Kidney (tissue), 14 donors: ENCODE results near the gene MRPL23. TPM values are rescaled to one million over a fixed set of nuclear protein-coding genes. Genes with fewer than 3 reads are reported as not detected.

Experiments
- DNase-seq, 5 donors: peaks; one replicate each; pipeline ENCODE4 v3.0.0-alpha.2; 2013 to 2020
- FAIRE-seq: peaks from 2 replicates; lab custom pipeline; 2012; peaks lifted over from hg19 to GRCh38; lab: Jason Lieb, UNC
- H3K27ac ChIP-seq, 2 donors: one replicate each; pipeline ENCODE4 v1.7.0; 2013; ENCODE audit warnings: low read depth in 2 of 2, low read length in 2 of 2, inconsistent platforms in 1 of 2
- H3K27me3 ChIP-seq: one replicate; pipeline ENCODE4 v1.7.1; 2013; ENCODE audit warnings: low read length, inconsistent platforms; ENCODE audit not compliant: control insufficient read depth, insufficient read depth
- H3K36me3 ChIP-seq, 3 donors: one replicate each; pipeline versions ENCODE4 v1.7.0 to v1.7.1; 2013; ENCODE audit warnings: low read length in 3 of 3, control low read depth in 1 of 3, inconsistent platforms in 1 of 3; ENCODE audit not compliant: insufficient read depth in 3 of 3, control insufficient read depth in 2 of 3
- H3K4me1 ChIP-seq, 3 donors: one replicate each; pipeline versions ENCODE4 v1.7.0 to v1.7.1; 2013; ENCODE audit warnings: low read length in 3 of 3, inconsistent platforms in 1 of 3, low read depth in 1 of 3; ENCODE audit not compliant: control insufficient read depth in 2 of 3, insufficient read depth in 2 of 3
- H3K4me3 ChIP-seq, 3 donors: one replicate each; pipeline versions ENCODE4 v1.7.0 to v1.8.1; 2013; ENCODE audit warnings: low read length in 3 of 3, control low read depth in 1 of 3, inconsistent platforms in 1 of 3
- H3K9ac ChIP-seq, 3 donors: one replicate each; pipeline versions ENCODE4 v1.7.0 to v1.7.1; 2013; ENCODE audit warnings: low read length in 3 of 3, control low read depth in 1 of 3, inconsistent platforms in 1 of 3
- H3K9me3 ChIP-seq, 3 donors: one replicate each; pipeline versions ENCODE4 v1.7.0 to v1.7.1; 2013; ENCODE audit warnings: low read length in 3 of 3, control low read depth in 1 of 3, inconsistent platforms in 1 of 3; ENCODE audit not compliant: control insufficient read depth in 2 of 3, insufficient read depth in 1 of 3
- intact Hi-C: fragments of 100-400 bp; cut with DNase I; formaldehyde crosslinking; loops from one replicate; pipeline ENCODE4 v1.11.1; 2022
- polyA plus RNA-seq: library from polyadenylated mRNA; stranded (reverse); fragments of 350-450 nt; fragmentation: Illumina TruSeq; extraction: RNeasy Lipid Tissue Mini Kit (QIAGEN cat#74804); gene quantifications from one replicate; pipeline ENCODE4 v1.2.3, GENCODE V29; 2014; ENCODE audit warnings: low read depth, low replicate concordance; ENCODE audit not compliant: insufficient read depth
- total RNA-seq: library from RNA; stranded (reverse); fragmentation: NEBNext Ultra II Directional; extraction: Animal tissue kit (Norgen Biotek cat#: 25700); gene quantifications from one replicate; pipeline ENCODE4 v1.2.1, GENCODE V29; 2021
- TF ChIP-seq, protein P1 (sequence below): IDR thresholded peaks from 3 replicates; pipeline ENCODE4 v1.5.1; 2012; ENCODE audit warnings: mild to moderate bottlenecking, moderate library complexity, borderline replicate concordance; ENCODE audit not compliant: insufficient read depth; ENCODE audit errors: extremely low read depth
- donor health status: control.
- donor health status: control.
- donor health status: control.
- donor health status: control.
- donor health status: control.
- donor health status: DM: yes; HTN: yes; CAD: no.
- donor health status: Normal renal cell carcinoma (clear cell type).

Gene MRPL23
- total and polyA plus RNA-seq, 2 donors from 2014 or later: 45.9 to 183 TPM

- Histone ChIP-seq H3K9ac (no peak overlapping the region), H3K4me3 (no peak overlapping the region), H3K36me3 (no peaks in the 10 kb centered on the region), H3K27ac (no peak overlapping the region), H3K27me3 (no peaks in the 10 kb centered on the region), H3K9me3 (no peaks in the 10 kb centered on the region), H3K4me1 (no peaks in the 10 kb centered on the region)
- TF ChIP-seq, protein P1, sequence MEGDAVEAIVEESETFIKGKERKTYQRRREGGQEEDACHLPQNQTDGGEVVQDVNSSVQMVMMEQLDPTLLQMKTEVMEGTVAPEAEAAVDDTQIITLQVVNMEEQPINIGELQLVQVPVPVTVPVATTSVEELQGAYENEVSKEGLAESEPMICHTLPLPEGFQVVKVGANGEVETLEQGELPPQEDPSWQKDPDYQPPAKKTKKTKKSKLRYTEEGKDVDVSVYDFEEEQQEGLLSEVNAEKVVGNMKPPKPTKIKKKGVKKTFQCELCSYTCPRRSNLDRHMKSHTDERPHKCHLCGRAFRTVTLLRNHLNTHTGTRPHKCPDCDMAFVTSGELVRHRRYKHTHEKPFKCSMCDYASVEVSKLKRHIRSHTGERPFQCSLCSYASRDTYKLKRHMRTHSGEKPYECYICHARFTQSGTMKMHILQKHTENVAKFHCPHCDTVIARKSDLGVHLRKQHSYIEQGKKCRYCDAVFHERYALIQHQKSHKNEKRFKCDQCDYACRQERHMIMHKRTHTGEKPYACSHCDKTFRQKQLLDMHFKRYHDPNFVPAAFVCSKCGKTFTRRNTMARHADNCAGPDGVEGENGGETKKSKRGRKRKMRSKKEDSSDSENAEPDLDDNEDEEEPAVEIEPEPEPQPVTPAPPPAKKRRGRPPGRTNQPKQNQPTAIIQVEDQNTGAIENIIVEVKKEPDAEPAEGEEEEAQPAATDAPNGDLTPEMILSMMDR: no peak
- DNase-seq: peak in 1 of 5 donors; percentile 20
- no peak for FAIRE-seq
- intact Hi-C loops: no loop called here
Observed at GRCh38 chr11:1953489-1954266, 6.5 kb downstream of the MRPL23 start.

DNA sequence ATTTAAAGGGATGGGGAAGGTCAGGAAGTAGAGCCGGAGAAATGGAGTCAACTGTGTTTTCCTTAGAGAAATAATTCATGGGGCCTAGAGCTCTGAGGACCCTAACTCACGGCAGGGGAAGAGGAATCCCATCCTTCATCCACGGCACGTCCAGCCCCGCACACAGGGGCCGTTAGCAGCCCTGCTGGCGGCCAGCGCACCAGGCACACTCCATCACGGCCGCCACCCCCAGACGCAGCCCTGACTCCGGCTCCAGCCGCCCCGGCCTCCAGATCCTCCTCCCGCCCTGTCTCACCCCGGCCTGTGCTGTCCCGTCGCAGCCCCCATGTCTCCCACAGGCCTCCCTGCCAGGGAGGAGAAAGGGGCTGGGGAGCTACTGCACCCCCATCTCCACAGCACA, 11.2 kb downstream of the MRPL23 start:
- intact Hi-C loops: no loop called here
- no peak for DNase-seq
- no peak for FAIRE-seq

DNA sequence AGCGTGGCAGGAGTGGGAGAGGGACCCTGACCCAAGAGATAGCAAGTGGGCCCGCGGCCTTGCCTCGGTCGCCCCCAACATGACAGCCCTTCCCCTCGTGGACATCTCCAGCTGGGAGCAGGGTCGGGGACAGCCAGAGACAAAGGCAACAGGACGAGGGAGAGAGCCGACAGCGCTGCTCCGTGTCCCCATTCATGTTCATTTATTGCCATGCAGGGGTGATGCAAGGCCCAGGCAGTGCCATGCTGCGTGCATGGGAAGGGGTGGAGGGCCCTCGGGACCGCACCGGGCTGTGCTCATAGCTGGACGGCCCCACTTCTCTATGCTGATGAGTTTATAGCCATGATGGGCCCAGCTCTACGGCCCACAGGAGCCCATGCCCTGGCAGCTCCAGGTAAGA, 12.7 kb downstream of the MRPL23 start:
- no peaks in the 10 kb centered on the region for H3K27me3 ChIP-seq
- H3K9me3 ChIP-seq: no peaks in the 10 kb centered on the region
- H3K4me1 ChIP-seq: no peaks in the 10 kb centered on the region
- H3K27ac ChIP-seq: no peak overlapping the region
- no peak for DNase-seq
- TF ChIP-seq, protein P1: no peak
- no peak overlapping the region for H3K9ac ChIP-seq
- H3K4me3 ChIP-seq: no peak overlapping the region
- H3K36me3 ChIP-seq: no peaks in the 10 kb centered on the region
- FAIRE-seq: no peak
- intact Hi-C loops: no loop called here

More for the DNA sequence above, 11.2 kb downstream of the MRPL23 start:
- H3K27ac ChIP-seq: no peak overlapping the region
- TF ChIP-seq, protein P1: no peak
- H3K4me3 ChIP-seq: no peak overlapping the region
- no peaks in the 10 kb centered on the region for H3K4me1 ChIP-seq
- no peak overlapping the region for H3K9ac ChIP-seq
- no peaks in the 10 kb centered on the region for H3K27me3 ChIP-seq
- H3K9me3 ChIP-seq: no peaks in the 10 kb centered on the region
- no peaks in the 10 kb centered on the region for H3K36me3 ChIP-seq
